ENCODE measurements around the gene UVRAG. TPM values are rescaled to one million over a fixed set of nuclear protein-coding genes. Genes with fewer than 3 reads are reported as not detected.

The UVRAG gene
- total and polyA plus RNA-seq, 4 experiments from 2014 or later: 11.2 to 32.2 (median 21.3) TPM

DNA sequence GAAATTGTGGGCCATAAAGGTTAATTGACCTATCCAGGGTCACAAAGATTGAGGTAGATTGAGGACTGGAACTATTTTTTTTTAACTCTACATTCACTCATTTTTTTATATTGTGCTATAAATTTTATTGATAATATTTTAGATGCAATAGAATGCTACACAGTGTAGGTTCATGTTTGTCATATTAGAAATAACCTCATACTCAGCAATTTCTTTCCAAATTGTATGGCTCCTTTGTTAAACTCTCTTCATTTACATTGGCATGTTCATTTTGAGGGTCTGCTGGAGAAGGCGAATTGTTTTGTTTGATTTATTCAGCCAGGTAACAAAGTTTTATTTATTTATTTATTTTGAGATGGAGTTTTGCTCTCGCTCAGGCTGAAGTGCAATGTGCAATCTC, 44.6 kb downstream of the UVRAG start:
- Mint-ChIP-seq H3K27ac (no peak overlapping the region), H3K36me3 (peaks cover 25 to 26% of the 10 kb centered on the region in 2 donors), H3K4me3 (no peak overlapping the region), H3K27me3 (no peaks in the 10 kb centered on the region), H3K9me3 (no peaks in the 10 kb centered on the region), H3K4me1 (peaks cover 11 to 26% (median 18%) of the 10 kb centered on the region in 4 donors)
- Histone ChIP-seq H3K27ac (ENCODE audit: low read depth, low read length) (no peak overlapping the region), H3K36me3 (ENCODE audit: insufficient read depth, low read length) (no peaks in the 10 kb centered on the region), H3K9me3 (ENCODE audit: control insufficient read depth in 1 of 2, low read length in 2 of 2) (no peaks in the 10 kb centered on the region), H3K4me3 (ENCODE audit: low read length in 2 of 2) (no peak overlapping the region), H3K27me3 (ENCODE audit: insufficient read depth, low read length) (no peaks in the 10 kb centered on the region), H3K4me1 (ENCODE audit: insufficient read depth, low read length) (no peaks in the 10 kb centered on the region)
- ChIA-PET CTCF (ENCODE audit: partially characterized antibody) (no interaction called here), POLR2A (ENCODE audit: partially characterized antibody) (no interaction called here)
- no peak for DNase-seq
- intact Hi-C loops (cut with micrococcal nuclease): no loop called here

DNA sequence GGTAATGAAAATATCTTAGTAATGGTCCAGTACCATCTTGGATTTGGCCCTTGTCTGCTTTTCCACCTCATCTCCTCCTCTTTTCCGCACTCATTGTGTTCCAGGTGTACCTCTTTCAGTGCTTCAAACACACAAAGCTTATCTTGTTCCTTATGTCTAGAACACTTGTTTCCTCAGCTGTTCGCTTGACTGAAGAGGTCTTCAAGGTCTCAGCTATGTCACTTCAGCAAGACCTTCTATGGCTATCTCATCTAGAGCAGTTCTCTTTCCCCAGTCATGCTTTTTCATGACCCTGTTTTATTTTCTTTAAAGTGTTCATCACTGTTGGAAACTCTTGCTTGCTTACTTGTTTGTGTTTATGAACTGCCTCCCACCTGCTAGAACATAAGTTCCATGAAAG, 47.4 kb downstream of the UVRAG start:
- POLR2A ChIA-PET (ENCODE audit: partially characterized antibody): interaction anchor here (1.0 kb wide), 1 partner anchor 10 kb away, joined by 3 read pairs; no protein-coding TSS in a partner anchor
- H3K4me3 Mint-ChIP-seq: no peak overlapping the region
- intact Hi-C loops (cut with micrococcal nuclease): no loop called here

DNA sequence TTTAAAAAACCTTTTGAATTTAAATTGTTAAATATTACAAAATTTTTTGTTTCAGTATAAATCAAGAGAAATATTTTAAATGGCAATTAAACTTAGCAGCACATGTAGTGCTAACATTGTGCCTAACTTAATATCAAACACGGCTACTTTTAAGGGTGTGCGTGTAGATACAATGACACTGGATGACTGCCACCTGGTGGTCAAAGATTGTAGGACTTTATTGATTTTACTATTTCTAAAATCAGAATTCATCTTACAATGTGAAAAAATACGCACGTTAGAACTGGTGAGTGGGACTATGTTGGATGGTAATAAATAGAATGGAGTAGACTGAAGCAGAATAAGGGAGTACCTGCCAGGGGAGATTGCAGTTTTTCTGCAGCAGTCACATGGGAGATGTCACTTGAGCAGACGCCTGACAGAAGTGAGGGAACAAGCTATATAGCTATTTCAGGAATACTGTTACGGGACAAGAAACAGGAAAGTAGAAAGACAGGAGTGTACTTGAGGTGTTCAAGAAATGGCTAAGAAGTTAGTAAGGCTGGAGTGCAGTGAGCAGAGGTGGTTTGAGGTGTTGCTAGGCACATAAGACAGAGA, 52.9 kb downstream of the UVRAG start:
- H3K4me1 ChIP-seq (ENCODE audit: insufficient read depth, low read length): no peaks in the 10 kb centered on the region
- no peaks in the 10 kb centered on the region for H3K27me3 Mint-ChIP-seq
- H3K27me3 ChIP-seq (ENCODE audit: insufficient read depth, low read length): no peaks in the 10 kb centered on the region
- DNase-seq: peak in 4 of 5 donors; percentile 47 to 53 (median 48)
- peaks cover under 1 to 4% of the 10 kb centered on the region in 2 donors for H3K36me3 Mint-ChIP-seq
- ChIA-PET CTCF (ENCODE audit: partially characterized antibody) (interaction anchor here (0.6 to 13.0 kb wide), 15 partner anchors 11 to 478 kb away, joined by 3 to 229 read pairs (median 5); no protein-coding TSS in a partner anchor), POLR2A (ENCODE audit: partially characterized antibody) (interaction anchor here (1.7 kb wide), 2 partner anchors 54 to 65 kb away, joined by 4 to 8 read pairs; no protein-coding TSS in a partner anchor)
- peaks cover 0 to 7% (median 5%) of the 10 kb centered on the region in 4 donors for H3K4me1 Mint-ChIP-seq
- no peak overlapping the region for H3K4me3 Mint-ChIP-seq
- no peak overlapping the region for H3K4me3 ChIP-seq (ENCODE audit: low read length in 2 of 2)
- H3K9me3 Mint-ChIP-seq: no peaks in the 10 kb centered on the region
- no peaks in the 10 kb centered on the region for H3K9me3 ChIP-seq (ENCODE audit: control insufficient read depth in 1 of 2, low read length in 2 of 2)
- peak overlapping the region in 2 of 7 donors; percentile 12 to 44 for H3K27ac Mint-ChIP-seq
- no peak overlapping the region for H3K27ac ChIP-seq (ENCODE audit: low read depth, low read length)
- no peaks in the 10 kb centered on the region for H3K36me3 ChIP-seq (ENCODE audit: insufficient read depth, low read length)
- intact Hi-C loops (cut with micrococcal nuclease): loop anchor here (1.0 to 5.0 kb wide), 5 partner anchors 51 to 479 kb away; partner anchors contain the start of gene UVRAG

More for the DNA sequence above, 47.4 kb downstream of the UVRAG start:
- H3K27me3 Mint-ChIP-seq: no peaks in the 10 kb centered on the region
- no peak overlapping the region for H3K4me3 ChIP-seq (ENCODE audit: low read length in 2 of 2)
- H3K36me3 ChIP-seq (ENCODE audit: insufficient read depth, low read length): no peaks in the 10 kb centered on the region
- H3K4me1 ChIP-seq (ENCODE audit: insufficient read depth, low read length): no peaks in the 10 kb centered on the region
- no peaks in the 10 kb centered on the region for H3K9me3 ChIP-seq (ENCODE audit: control insufficient read depth in 1 of 2, low read length in 2 of 2)
- H3K9me3 Mint-ChIP-seq: no peaks in the 10 kb centered on the region
- H3K27ac Mint-ChIP-seq: peak overlapping the region in 3 of 7 donors; percentile 12 to 37 (median 32)
- DNase-seq: no peak
- CTCF ChIA-PET (ENCODE audit: partially characterized antibody): interaction anchor here (1.4 to 13.0 kb wide), 2 partner anchors 60 to 290 kb away, joined by 3 to 229 read pairs; no protein-coding TSS in a partner anchor
- no peaks in the 10 kb centered on the region for H3K27me3 ChIP-seq (ENCODE audit: insufficient read depth, low read length)
- peaks cover 5 to 18% (median 12%) of the 10 kb centered on the region in 4 donors for H3K4me1 Mint-ChIP-seq
- no peak overlapping the region for H3K27ac ChIP-seq (ENCODE audit: low read depth, low read length)
- H3K36me3 Mint-ChIP-seq: peaks cover 11 to 12% of the 10 kb centered on the region in 2 donors

GRCh38 chr11:75868990-75869389, 54.0 kb downstream of the UVRAG start:
- Histone ChIP-seq H3K4me3 (ENCODE audit: low read length in 2 of 2) (no peak overlapping the region), H3K27me3 (ENCODE audit: insufficient read depth, low read length) (no peaks in the 10 kb centered on the region), H3K27ac (ENCODE audit: low read depth, low read length) (no peak overlapping the region), H3K9me3 (ENCODE audit: control insufficient read depth in 1 of 2, low read length in 2 of 2) (no peaks in the 10 kb centered on the region), H3K4me1 (ENCODE audit: insufficient read depth, low read length) (no peaks in the 10 kb centered on the region), H3K36me3 (ENCODE audit: insufficient read depth, low read length) (no peaks in the 10 kb centered on the region)
- H3K27me3 Mint-ChIP-seq: no peaks in the 10 kb centered on the region
- H3K27ac Mint-ChIP-seq: no peak overlapping the region
- ChIA-PET POLR2A (ENCODE audit: partially characterized antibody) (interaction anchor here (1.7 kb wide), 1 partner anchor 55 kb away, joined by 4 read pairs; no protein-coding TSS in a partner anchor), CTCF (ENCODE audit: partially characterized antibody) (interaction anchor here (1.4 to 13.0 kb wide), 7 partner anchors 12 to 479 kb away, joined by 3 to 229 read pairs (median 6); no protein-coding TSS in a partner anchor)
- H3K36me3 Mint-ChIP-seq: peaks cover 1 to 3% of the 10 kb centered on the region in 2 donors
- H3K9me3 Mint-ChIP-seq: no peaks in the 10 kb centered on the region
- peaks cover 4 to 13% (median 8%) of the 10 kb centered on the region in 4 donors for H3K4me1 Mint-ChIP-seq
- no peak overlapping the region for H3K4me3 Mint-ChIP-seq
- intact Hi-C loops (cut with micrococcal nuclease): loop anchor here (5.0 kb wide), 1 partner anchor 52 kb away; the partner anchor contains the start of gene UVRAG
- no peak for DNase-seq

DNA sequence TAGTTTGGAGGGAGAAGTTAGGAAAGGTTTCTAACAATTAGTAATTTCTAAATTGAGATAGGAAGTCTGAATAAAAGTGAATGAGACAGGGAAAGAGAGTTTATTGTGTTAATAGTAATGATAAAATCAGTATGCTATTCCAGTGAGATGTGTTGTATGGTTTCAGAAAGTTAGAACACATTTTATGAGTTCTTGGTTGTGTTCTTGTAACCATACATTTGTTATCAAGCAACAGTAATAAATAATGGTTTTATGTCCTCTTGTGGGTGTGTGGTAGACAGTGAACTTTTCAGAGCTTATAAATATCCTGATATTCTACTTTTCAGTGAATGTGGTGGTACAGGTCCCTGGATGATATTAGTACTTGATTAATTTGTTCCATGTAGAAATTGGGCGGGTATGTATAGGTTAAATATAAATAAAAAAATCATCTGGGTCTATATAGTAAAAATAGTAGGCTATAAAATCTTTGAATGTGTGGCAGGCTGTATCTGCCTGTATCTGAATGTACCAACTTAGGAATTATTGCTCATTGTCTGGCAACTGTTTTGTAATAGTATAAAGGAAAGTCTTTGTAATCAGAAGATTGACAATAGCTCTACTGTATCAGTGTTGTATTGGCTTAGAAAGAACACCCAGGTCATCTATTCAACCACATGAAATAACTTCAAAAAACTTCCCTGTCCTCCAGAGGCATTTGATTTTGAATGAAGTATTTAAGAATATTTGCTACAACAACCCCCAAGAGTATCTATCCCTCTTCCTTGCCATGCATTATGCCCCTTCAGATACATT, 54.8 kb downstream of the UVRAG start:
- H3K27me3 Mint-ChIP-seq: no peaks in the 10 kb centered on the region
- H3K27me3 ChIP-seq (ENCODE audit: insufficient read depth, low read length): no peaks in the 10 kb centered on the region
- no peak for DNase-seq
- no peak overlapping the region for H3K4me3 Mint-ChIP-seq
- H3K36me3 Mint-ChIP-seq: peaks cover 0 to 3% of the 10 kb centered on the region in 2 donors
- no peaks in the 10 kb centered on the region for H3K9me3 Mint-ChIP-seq
- no peaks in the 10 kb centered on the region for H3K36me3 ChIP-seq (ENCODE audit: insufficient read depth, low read length)
- H3K4me1 ChIP-seq (ENCODE audit: insufficient read depth, low read length): no peaks in the 10 kb centered on the region
- H3K9me3 ChIP-seq (ENCODE audit: control insufficient read depth in 1 of 2, low read length in 2 of 2): no peaks in the 10 kb centered on the region
- H3K4me1 Mint-ChIP-seq: peaks cover 4 to 13% (median 9%) of the 10 kb centered on the region in 4 donors
- peak overlapping the region in 2 of 7 donors; percentile 9 to 35 for H3K27ac Mint-ChIP-seq
- H3K4me3 ChIP-seq (ENCODE audit: low read length in 2 of 2): no peak overlapping the region
- ChIA-PET CTCF (ENCODE audit: partially characterized antibody) (interaction anchor here (2.7 to 13.0 kb wide), 2 partner anchors 13 to 68 kb away, joined by 6 to 229 read pairs; no protein-coding TSS in a partner anchor), POLR2A (ENCODE audit: partially characterized antibody) (no interaction called here)
- no peak overlapping the region for H3K27ac ChIP-seq (ENCODE audit: low read depth, low read length)
- intact Hi-C loops (cut with micrococcal nuclease): loop anchor here (5.0 kb wide), 1 partner anchor 53 kb away; the partner anchor contains the start of gene UVRAG

DNA sequence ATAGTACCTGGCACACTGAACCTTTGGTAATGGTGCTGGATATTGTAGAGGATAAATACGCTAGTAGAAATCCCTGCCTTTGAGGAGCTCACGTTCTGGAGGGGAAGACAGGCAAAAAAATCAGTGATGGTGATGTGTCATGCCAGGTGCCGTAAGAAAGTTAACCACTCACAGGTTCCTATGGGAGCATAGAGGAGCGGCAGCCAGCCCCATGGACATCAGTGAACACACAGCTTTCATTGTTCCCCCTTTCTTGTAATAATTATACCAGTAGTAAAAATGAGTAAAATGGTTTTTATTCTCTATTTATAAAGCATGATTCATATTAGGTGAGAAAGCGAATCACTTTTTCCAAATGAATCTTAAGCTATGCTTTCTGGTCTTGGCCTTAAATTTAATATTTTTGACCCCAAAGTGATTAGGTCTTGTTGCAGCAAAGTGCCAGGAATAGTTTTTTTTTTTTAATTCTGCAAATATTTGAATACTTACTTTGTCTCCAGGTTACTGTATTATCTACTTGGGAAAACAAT, 57.9 kb downstream of the UVRAG start:
- Mint-ChIP-seq H3K9me3 (no peaks in the 10 kb centered on the region), H3K4me1 (peaks cover 1 to 11% (median 10%) of the 10 kb centered on the region in 4 donors), H3K36me3 (peaks cover 0 to 3% of the 10 kb centered on the region in 2 donors), H3K27me3 (no peaks in the 10 kb centered on the region), H3K4me3 (no peak overlapping the region), H3K27ac (peak overlapping the region in 1 of 7 donors; percentile 36)
- H3K9me3 ChIP-seq (ENCODE audit: control insufficient read depth in 1 of 2, low read length in 2 of 2): no peaks in the 10 kb centered on the region
- intact Hi-C loops (cut with micrococcal nuclease): no loop called here
- H3K36me3 ChIP-seq (ENCODE audit: insufficient read depth, low read length): no peaks in the 10 kb centered on the region
- DNase-seq: no peak
- no peaks in the 10 kb centered on the region for H3K4me1 ChIP-seq (ENCODE audit: insufficient read depth, low read length)
- no peak overlapping the region for H3K27ac ChIP-seq (ENCODE audit: low read depth, low read length)
- POLR2A ChIA-PET (ENCODE audit: partially characterized antibody): interaction anchor here (1.0 to 1.4 kb wide), 2 partner anchors 10 to 57 kb away, joined by 3 to 5 read pairs; partner anchors contain the start of gene UVRAG
- no peak overlapping the region for H3K4me3 ChIP-seq (ENCODE audit: low read length in 2 of 2)
- CTCF ChIA-PET (ENCODE audit: partially characterized antibody): interaction anchor here (0.7 to 13.0 kb wide), 4 partner anchors 8 to 151 kb away, joined by 3 to 229 read pairs (median 4); no protein-coding TSS in a partner anchor
- no peaks in the 10 kb centered on the region for H3K27me3 ChIP-seq (ENCODE audit: insufficient read depth, low read length)

All from CD4-positive, alpha-beta memory T cell (primary cell).